ENCODE measurements around the gene TRIM54.

- TF ChIP-seq EP300 (IDR thresholded peaks at IDR 0.05) (no peak), POLR2A (IDR thresholded peaks at IDR 0.05) (no peak)
Measured at GRCh38 chr2:27249159-27249890, 32.9 kb upstream of the TRIM54 start.

Data from stomach (tissue), 4 donors.